ENCODE results near the gene TFE3. TPM values are rescaled to one million over a fixed set of nuclear protein-coding genes. Genes with fewer than 3 reads are reported as not detected.

Gene TFE3
- total RNA-seq, 1 experiment from 2014 or later: 71.7 TPM

- intact Hi-C loops (cut with micrococcal nuclease): no loop called here
- ChIA-PET POLR2A (interaction anchor here (1.6 to 2.8 kb wide), 2 partner anchors 8 to 18 kb away, joined by 5 to 8 read pairs; partner anchors contain the start of gene WDR45), CTCF (interaction anchor here (0.6 to 1.5 kb wide), 2 partner anchors 94 to 102 kb away, joined by 3 to 4 read pairs; no protein-coding TSS in a partner anchor)
- no peak for DNase-seq (ENCODE audit: unreplicated experiment)
- no peak for TF ChIP-seq CTCF (IDR thresholded peaks at IDR 0.05; ENCODE audit: unreplicated experiment)
- H3K4me1 Mint-ChIP-seq (ENCODE audit: insufficient read depth, unreplicated experiment): no peaks in the 10 kb centered on the region
- no peak overlapping the region for H3K4me3 Mint-ChIP-seq (ENCODE audit: unreplicated experiment)
- H3K27me3 Mint-ChIP-seq (ENCODE audit: insufficient read depth, unreplicated experiment): no peaks in the 10 kb centered on the region
- H3K27ac Mint-ChIP-seq (ENCODE audit: low read depth, unreplicated experiment): no peak overlapping the region
- peaks cover 10% of the 10 kb centered on the region for H3K36me3 Mint-ChIP-seq (ENCODE audit: insufficient read depth, unreplicated experiment)
- no peaks in the 10 kb centered on the region for H3K9me3 Mint-ChIP-seq (ENCODE audit: unreplicated experiment)
- BruUV-seq (replicated peaks): no TSS peak
These were observed 18.8 kb upstream of the TFE3 start for GRCh38 chrX:49061916-49062315.

DNA sequence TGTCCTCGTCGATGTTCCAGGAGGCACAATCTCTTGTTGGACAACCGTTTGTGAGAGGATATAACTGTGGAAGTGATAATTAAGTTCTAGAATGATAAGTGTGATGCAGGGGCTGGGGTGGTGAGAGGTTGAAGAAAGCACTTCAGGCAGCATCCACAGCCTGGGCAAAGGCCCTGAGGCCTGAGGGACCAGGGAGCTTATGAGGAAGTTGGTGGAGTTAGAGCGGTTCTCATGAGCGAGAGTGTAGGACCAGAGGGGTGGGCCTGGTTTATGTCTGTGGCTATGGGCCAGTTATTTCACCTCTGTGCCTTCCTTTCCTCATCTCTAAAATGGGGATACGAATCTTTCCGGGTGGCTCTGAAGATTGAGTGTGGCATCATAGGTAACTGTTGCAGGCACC, 18.3 kb upstream of the TFE3 start:
- no peak overlapping the region for H3K4me3 Mint-ChIP-seq (ENCODE audit: unreplicated experiment)
- no peak overlapping the region for H3K27ac Mint-ChIP-seq (ENCODE audit: low read depth, unreplicated experiment)
- POLR2A ChIA-PET: interaction anchor here (1.6 to 2.8 kb wide), 2 partner anchors 8 to 18 kb away, joined by 5 to 8 read pairs; partner anchors contain the start of gene WDR45
- H3K36me3 Mint-ChIP-seq (ENCODE audit: insufficient read depth, unreplicated experiment): peaks cover 10% of the 10 kb centered on the region
- no peak for TF ChIP-seq CTCF (IDR thresholded peaks at IDR 0.05; ENCODE audit: unreplicated experiment)
- no peaks in the 10 kb centered on the region for H3K4me1 Mint-ChIP-seq (ENCODE audit: insufficient read depth, unreplicated experiment)
- CTCF ChIA-PET: interaction anchor here (0.6 to 1.5 kb wide), 2 partner anchors 21 to 94 kb away, joined by 3 to 4 read pairs; no protein-coding TSS in a partner anchor
- no peak for DNase-seq (ENCODE audit: unreplicated experiment)
- intact Hi-C loops (cut with micrococcal nuclease): no loop called here
- no peaks in the 10 kb centered on the region for H3K9me3 Mint-ChIP-seq (ENCODE audit: unreplicated experiment)
- no TSS peak for BruUV-seq (replicated peaks)
- no peaks in the 10 kb centered on the region for H3K27me3 Mint-ChIP-seq (ENCODE audit: insufficient read depth, unreplicated experiment)

DNA sequence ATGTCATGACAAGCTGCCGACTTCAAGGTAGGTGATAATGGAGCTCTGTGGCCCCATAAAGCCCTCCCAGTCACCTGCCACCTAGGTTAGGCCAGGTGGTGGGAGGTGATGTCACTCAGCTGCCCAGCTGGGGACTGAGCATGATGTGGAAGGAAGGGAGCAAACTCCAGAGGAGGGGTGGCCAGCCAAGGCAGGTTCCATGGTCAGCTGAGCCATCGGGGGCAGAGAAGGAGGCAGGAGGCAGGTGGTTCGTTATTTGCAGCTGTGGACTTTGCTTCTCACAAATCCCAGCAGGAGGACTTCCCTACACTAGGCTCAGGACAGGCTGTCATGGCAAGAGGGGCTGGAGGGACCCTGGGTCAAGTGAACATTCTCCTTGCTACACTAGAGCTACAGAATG, 17.8 kb upstream of the TFE3 start:
- Mint-ChIP-seq H3K4me1 (ENCODE audit: insufficient read depth, unreplicated experiment) (no peaks in the 10 kb centered on the region), H3K27ac (ENCODE audit: low read depth, unreplicated experiment) (no peak overlapping the region), H3K27me3 (ENCODE audit: insufficient read depth, unreplicated experiment) (no peaks in the 10 kb centered on the region), H3K9me3 (ENCODE audit: unreplicated experiment) (no peaks in the 10 kb centered on the region), H3K4me3 (ENCODE audit: unreplicated experiment) (no peak overlapping the region), H3K36me3 (ENCODE audit: insufficient read depth, unreplicated experiment) (peaks cover 10% of the 10 kb centered on the region)
- BruUV-seq (replicated peaks): no TSS peak
- DNase-seq (ENCODE audit: unreplicated experiment): no peak
- intact Hi-C loops (cut with micrococcal nuclease): no loop called here
- ChIA-PET CTCF (interaction anchor here (0.6 to 1.5 kb wide), 3 partner anchors 20 to 95 kb away, joined by 3 to 4 read pairs (median 3); no protein-coding TSS in a partner anchor), POLR2A (interaction anchor here (2.8 kb wide), 1 partner anchor 9 kb away, joined by 8 read pairs; no protein-coding TSS in a partner anchor)
- no peak for TF ChIP-seq CTCF (IDR thresholded peaks at IDR 0.05; ENCODE audit: unreplicated experiment)

GRCh38 chrX:49059681-49060085, 16.5 kb upstream of the TFE3 start:
- Mint-ChIP-seq H3K4me3 (ENCODE audit: unreplicated experiment) (peak overlapping the region; percentile 90), H3K36me3 (ENCODE audit: insufficient read depth, unreplicated experiment) (peaks cover 5% of the 10 kb centered on the region), H3K9me3 (ENCODE audit: unreplicated experiment) (peaks cover 4% of the 10 kb centered on the region), H3K27ac (ENCODE audit: low read depth, unreplicated experiment) (peak overlapping the region; percentile 59), H3K27me3 (ENCODE audit: insufficient read depth, unreplicated experiment) (no peaks in the 10 kb centered on the region), H3K4me1 (ENCODE audit: insufficient read depth, unreplicated experiment) (no peaks in the 10 kb centered on the region)
- DNase-seq (ENCODE audit: unreplicated experiment): peak; percentile 13
- ChIA-PET CTCF (interaction anchor here (1.6 kb wide), 1 partner anchor 21 kb away, joined by 4 read pairs; no protein-coding TSS in a partner anchor), POLR2A (interaction anchor here (0.6 to 2.8 kb wide), 7 partner anchors 10 to 108 kb away, joined by 3 to 20 read pairs (median 6); partner anchors contain the start of genes GRIPAP1, TFE3 and WDR45)
- intact Hi-C loops (cut with micrococcal nuclease): no loop called here
- BruUV-seq (replicated peaks): no TSS peak
- no peak for TF ChIP-seq CTCF (IDR thresholded peaks at IDR 0.05; ENCODE audit: unreplicated experiment)

Data from MCF 10A (cell line).